AG04450 (cell line): ENCODE results near the gene BEAN1. TPM values are rescaled to one million over a fixed set of nuclear protein-coding genes. Genes with fewer than 3 reads are reported as not detected.

Experiments used
- CTCF ChIA-PET: fragments of 300-600, 350-600 bp; formaldehyde crosslinking; extraction: SDS; loops from one replicate; lab custom pipeline; 2022; ENCODE audit warnings: antibody characterized with exemption, inconsistent platforms; lab: Charles Lee
- POLR2A ChIA-PET: fragments of 350-600 bp; formaldehyde crosslinking; extraction: SDS; loops from one replicate; lab custom pipeline; 2021; ENCODE audit warnings: antibody characterized with exemption, inconsistent platforms; lab: Yijun Ruan, JAX
- DNase-seq: peaks from one replicate; pipeline ENCODE4 v3.0.0-alpha.2; 2011; ENCODE audit warnings: low read depth, low spot score
- H3K27ac ChIP-seq: one replicate; pipeline ENCODE4 v1.5.1; 2012; ENCODE audit warnings: low read depth, low read length, control low read depth
- H3K27me3 ChIP-seq: one replicate; pipeline ENCODE4 v1.6.0; 2012; ENCODE audit warnings: low read length; ENCODE audit not compliant: control insufficient read depth, insufficient read depth
- H3K4me3 ChIP-seq: 2 replicates; pipeline ENCODE4 v1.5.1; 2011; ENCODE audit warnings: mild to moderate bottlenecking, low read depth, low read length, control low read depth
- H3K9me3 ChIP-seq: 2 replicates; pipeline ENCODE4 v1.5.1; 2012; ENCODE audit warnings: low read length; ENCODE audit not compliant: control insufficient read depth, insufficient read depth
- polyA plus RNA-seq: library from polyadenylated mRNA; depleted of rRNA; stranded (reverse); fragments of >200 nt; gene quantifications from 2 replicates; pipeline ENCODE4 v1.2.3, GENCODE V29; 2011
- TF ChIP-seq, protein P1 (sequence below): IDR thresholded peaks from 2 replicates; pipeline ENCODE4 v1.5.1; 2011; ENCODE audit warnings: low read depth, low read length, control low read depth, inconsistent platforms

Gene BEAN1
- polyA plus RNA-seq, 1 experiment: not detected

DNA sequence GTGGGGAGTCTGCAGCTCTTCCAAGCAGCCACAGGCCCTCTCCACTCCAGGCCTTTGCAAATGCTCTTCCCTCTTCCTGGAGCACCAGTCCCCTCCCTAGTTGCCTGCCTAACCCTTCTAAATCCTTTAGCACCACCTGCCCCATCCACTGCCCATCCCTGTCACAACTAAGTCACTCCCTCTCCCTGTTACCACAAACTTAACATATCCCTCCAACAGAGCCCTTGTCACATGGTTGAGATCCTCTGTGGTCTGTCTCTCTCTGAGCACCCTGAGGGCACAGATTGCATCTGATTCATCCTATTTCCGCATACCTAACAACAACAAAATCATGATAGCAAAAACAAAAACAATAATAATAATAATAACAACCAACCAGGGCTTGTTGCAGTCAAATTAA is 11.0 kb upstream of the BEAN1 start:
- Histone ChIP-seq H3K4me3 (no peak overlapping the region), H3K27ac (no peak overlapping the region), H3K27me3 (peaks cover 2% of the 10 kb centered on the region), H3K9me3 (peaks cover 5% of the 10 kb centered on the region)
- TF ChIP-seq, protein P1, sequence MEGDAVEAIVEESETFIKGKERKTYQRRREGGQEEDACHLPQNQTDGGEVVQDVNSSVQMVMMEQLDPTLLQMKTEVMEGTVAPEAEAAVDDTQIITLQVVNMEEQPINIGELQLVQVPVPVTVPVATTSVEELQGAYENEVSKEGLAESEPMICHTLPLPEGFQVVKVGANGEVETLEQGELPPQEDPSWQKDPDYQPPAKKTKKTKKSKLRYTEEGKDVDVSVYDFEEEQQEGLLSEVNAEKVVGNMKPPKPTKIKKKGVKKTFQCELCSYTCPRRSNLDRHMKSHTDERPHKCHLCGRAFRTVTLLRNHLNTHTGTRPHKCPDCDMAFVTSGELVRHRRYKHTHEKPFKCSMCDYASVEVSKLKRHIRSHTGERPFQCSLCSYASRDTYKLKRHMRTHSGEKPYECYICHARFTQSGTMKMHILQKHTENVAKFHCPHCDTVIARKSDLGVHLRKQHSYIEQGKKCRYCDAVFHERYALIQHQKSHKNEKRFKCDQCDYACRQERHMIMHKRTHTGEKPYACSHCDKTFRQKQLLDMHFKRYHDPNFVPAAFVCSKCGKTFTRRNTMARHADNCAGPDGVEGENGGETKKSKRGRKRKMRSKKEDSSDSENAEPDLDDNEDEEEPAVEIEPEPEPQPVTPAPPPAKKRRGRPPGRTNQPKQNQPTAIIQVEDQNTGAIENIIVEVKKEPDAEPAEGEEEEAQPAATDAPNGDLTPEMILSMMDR: no peak
- DNase-seq: no peak
- POLR2A ChIA-PET: no interaction called here
- CTCF ChIA-PET: interaction anchor here (1.7 kb wide), 1 partner anchor 10 kb away, joined by 5 read pairs; no protein-coding TSS in a partner anchor

DNA sequence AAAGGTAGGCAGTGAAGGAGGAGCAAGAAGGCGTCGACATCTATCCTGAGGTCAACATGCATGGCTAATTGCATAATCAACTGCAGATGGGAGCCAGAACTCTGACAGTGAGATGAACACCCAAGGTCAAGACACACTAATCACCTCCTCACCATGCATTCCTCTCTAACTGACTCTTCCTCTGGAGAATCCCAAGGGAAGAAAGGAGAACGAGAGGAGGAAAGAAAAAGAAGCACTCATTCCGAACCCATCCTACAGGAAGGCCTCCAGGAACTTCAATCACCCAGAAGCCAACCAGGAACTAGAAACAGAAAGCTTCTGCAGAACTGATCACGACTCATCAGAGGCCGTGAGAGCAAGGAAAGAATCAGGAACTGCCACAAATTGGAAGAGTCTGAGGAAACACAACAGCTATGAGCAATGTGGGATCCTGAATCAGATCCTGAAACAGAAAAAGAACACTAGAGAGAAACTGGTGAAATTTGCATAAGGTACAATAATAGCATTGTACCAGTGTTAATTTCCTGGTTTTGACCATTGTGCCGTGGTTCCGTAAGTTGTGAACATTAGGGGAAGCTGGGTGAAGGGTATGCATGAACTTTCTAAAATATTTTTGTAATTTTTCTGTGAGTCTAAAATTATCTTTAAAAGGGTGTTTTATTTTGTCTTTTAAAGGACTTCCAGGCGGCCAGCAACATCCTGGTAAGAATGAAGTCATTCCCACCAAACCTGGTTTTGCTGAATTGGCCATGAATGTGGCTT is 10.0 kb upstream of the BEAN1 start:
- no peak overlapping the region for H3K27ac ChIP-seq
- CTCF ChIA-PET: no interaction called here
- DNase-seq: no peak
- H3K4me3 ChIP-seq: no peak overlapping the region
- POLR2A ChIA-PET: no interaction called here
- peaks cover 2% of the 10 kb centered on the region for H3K27me3 ChIP-seq
- H3K9me3 ChIP-seq: peaks cover 5% of the 10 kb centered on the region
- TF ChIP-seq, protein P1: no peak

DNA sequence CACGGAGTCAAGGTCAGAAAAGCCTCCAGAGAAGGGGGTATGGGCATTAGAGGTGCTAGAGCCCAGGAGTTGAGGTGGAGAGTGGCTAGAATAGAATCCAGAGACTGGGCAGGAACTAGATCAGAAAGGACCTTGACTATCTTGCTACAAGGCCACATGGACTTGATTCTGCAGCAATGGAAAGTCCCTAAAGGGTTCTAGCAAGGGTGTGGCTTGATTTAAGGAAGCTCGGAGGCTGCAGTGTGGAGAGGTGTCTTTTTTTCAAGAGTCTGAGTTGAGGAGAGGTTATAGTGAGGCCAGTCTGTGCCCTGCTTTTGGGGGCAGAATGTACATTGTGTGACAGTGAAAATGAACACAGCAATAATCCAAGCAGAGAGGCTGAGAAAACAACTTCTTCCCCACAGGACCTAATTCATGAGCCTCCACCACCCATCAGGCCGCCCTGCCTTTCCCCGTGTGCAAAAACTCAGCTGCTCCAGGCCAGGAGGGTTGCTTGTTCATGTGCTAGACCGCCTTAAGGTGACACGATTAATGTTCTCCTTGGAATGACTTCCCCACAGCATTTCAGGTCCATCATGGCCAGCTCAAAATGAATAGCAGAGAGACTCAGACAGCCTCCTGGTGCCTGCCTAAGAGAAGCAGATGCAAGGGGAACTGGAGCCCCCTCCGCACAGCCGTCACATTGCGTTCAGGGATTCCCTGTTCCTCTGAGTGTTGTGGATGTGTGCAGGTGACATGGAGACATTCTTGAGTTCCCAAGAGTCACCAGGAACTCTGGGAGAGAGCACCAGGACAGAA is 8.7 kb upstream of the BEAN1 start:
- Histone ChIP-seq H3K4me3 (no peak overlapping the region), H3K27me3 (peaks cover 5% of the 10 kb centered on the region), H3K27ac (no peak overlapping the region), H3K9me3 (no peaks in the 10 kb centered on the region; the same call in 1 of the 2 replicates)
- CTCF ChIA-PET: interaction anchor here (1.0 kb wide), 1 partner anchor 13 kb away, joined by 3 read pairs; no protein-coding TSS in a partner anchor
- no peak for DNase-seq
- TF ChIP-seq, protein P1: no peak
- POLR2A ChIA-PET: no interaction called here

DNA sequence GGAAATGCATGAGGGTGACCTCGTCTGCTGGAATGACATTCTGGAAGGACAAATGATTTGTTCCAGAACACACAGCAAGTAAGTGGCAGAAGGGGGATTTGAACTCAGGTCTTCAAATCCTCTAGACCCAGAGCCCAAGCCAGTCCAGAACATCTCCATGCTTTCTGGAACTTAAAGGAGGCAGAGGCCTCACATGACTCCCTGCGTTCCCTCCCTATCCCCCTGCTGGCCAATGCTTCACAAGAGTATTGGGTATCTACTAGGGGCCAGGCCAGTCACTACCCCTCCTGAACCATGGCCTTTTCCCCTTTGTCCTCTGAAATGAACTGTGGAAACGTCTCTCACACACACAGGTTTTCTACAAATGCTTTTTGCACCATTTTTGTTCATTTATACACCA is 7.6 kb upstream of the BEAN1 start:
- CTCF ChIA-PET: no interaction called here
- no peak overlapping the region for H3K4me3 ChIP-seq

More for the DNA sequence above, 7.6 kb upstream of the BEAN1 start:
- TF ChIP-seq, protein P1: peak; percentile 29; the same call in 1 of the 2 replicates
- Histone ChIP-seq H3K27me3 (peaks cover 16% of the 10 kb centered on the region), H3K27ac (no peak overlapping the region), H3K9me3 (no peaks in the 10 kb centered on the region; the same call in 1 of the 2 replicates)
- no peak for DNase-seq
- POLR2A ChIA-PET: no interaction called here
